BJ (cell line): ENCODE data around the gene USP37. TPM values are rescaled to one million over a fixed set of nuclear protein-coding genes. Genes with fewer than 3 reads are reported as not detected.

Experiments
- CTCF ChIA-PET: fragments of 350-600 bp; formaldehyde crosslinking; extraction: SDS; loops from one replicate; lab custom pipeline; 2021; ENCODE audit warnings: antibody characterized with exemption, inconsistent platforms; lab: Yijun Ruan, JAX
- POLR2A ChIA-PET: fragments of 300-600 bp; sonication (Branson Sonifier 250); formaldehyde crosslinking; extraction: SDS; loops from one replicate; lab custom pipeline; 2021; ENCODE audit warnings: antibody characterized with exemption; lab: Charles Lee
- DNase-seq: peaks from one replicate; pipeline ENCODE4 v3.0.0-alpha.2; 2011; ENCODE audit warnings: low read depth
- H3K27me3 ChIP-seq: 2 replicates; pipeline ENCODE4 v1.6.0; 2011; ENCODE audit warnings: low read length; ENCODE audit not compliant: control insufficient read depth, insufficient read depth
- H3K36me3 ChIP-seq: 2 replicates; pipeline ENCODE4 v1.5.1; 2011; ENCODE audit warnings: low read length; ENCODE audit not compliant: control insufficient read depth, insufficient read depth
- H3K4me3 ChIP-seq: 2 replicates; pipeline ENCODE4 v1.5.1; 2011; ENCODE audit warnings: low read depth, mild to moderate bottlenecking, control low read depth, low read length
- CTCF ChIP-seq: IDR thresholded peaks from 2 replicates; pipeline ENCODE4 v1.5.1; 2011; ENCODE audit warnings: low read depth, mild to moderate bottlenecking, control low read depth, inconsistent platforms, low read length, moderate library complexity; ENCODE audit not compliant: insufficient read depth
- polyA plus RNA-seq: library from polyadenylated mRNA; depleted of rRNA; stranded (reverse); fragments of >200 nt; gene quantifications from 2 replicates; pipeline ENCODE4 v1.2.3, GENCODE V29; 2011

Gene USP37
- polyA plus RNA-seq, 1 experiment, result 1.9 TPM

GRCh38 chr2:218428846-218429558, 139.1 kb downstream of the USP37 start:
- no peaks in the 10 kb centered on the region for H3K36me3 ChIP-seq
- CTCF ChIA-PET, result no interaction called here
- DNase-seq, result no peak
- TF ChIP-seq CTCF, result no peak
- no peak overlapping the region for H3K4me3 ChIP-seq
- POLR2A ChIA-PET, result no interaction called here
- peaks cover 5% of the 10 kb centered on the region for H3K27me3 ChIP-seq

- DNase-seq, result no peak
- no peak for TF ChIP-seq CTCF
- POLR2A ChIA-PET, result no interaction called here
- CTCF ChIA-PET, result no interaction called here
- peaks cover 6% of the 10 kb centered on the region for H3K27me3 ChIP-seq
- H3K36me3 ChIP-seq, result no peaks in the 10 kb centered on the region
- no peak overlapping the region for H3K4me3 ChIP-seq
These were observed 140.4 kb downstream of the USP37 start for GRCh38 chr2:218427741-218428140.

- Histone ChIP-seq H3K27me3 (peaks cover 3% of the 10 kb centered on the region; the same call in 1 of the 2 replicates), H3K36me3 (no peaks in the 10 kb centered on the region), H3K4me3 (no peak overlapping the region)
- DNase-seq, result no peak
- no peak for TF ChIP-seq CTCF
- POLR2A ChIA-PET, result no interaction called here
- CTCF ChIA-PET, result no interaction called here
These were observed 142.6 kb downstream of the USP37 start for GRCh38 chr2:218425531-218425930.

- TF ChIP-seq CTCF, result no peak
- peaks cover 3% of the 10 kb centered on the region for H3K27me3 ChIP-seq
- no peaks in the 10 kb centered on the region for H3K36me3 ChIP-seq
- CTCF ChIA-PET, result interaction anchor here (1.3 to 2.9 kb wide), 3 partner anchors 9 to 22 kb away, joined by 3 to 6 read pairs (median 4); no protein-coding TSS in a partner anchor
- no peak overlapping the region for H3K4me3 ChIP-seq
- DNase-seq, result no peak
- POLR2A ChIA-PET, result no interaction called here
These were observed 144.6 kb downstream of the USP37 start for GRCh38 chr2:218423584-218423983.

- no peak for DNase-seq
- CTCF ChIA-PET, result interaction anchor here (0.6 to 2.9 kb wide), 4 partner anchors 10 to 86 kb away, joined by 3 to 6 read pairs (median 4); no protein-coding TSS in a partner anchor
- peaks cover 8% of the 10 kb centered on the region for H3K27me3 ChIP-seq
- TF ChIP-seq CTCF, result no peak
- no peaks in the 10 kb centered on the region for H3K36me3 ChIP-seq
- POLR2A ChIA-PET, result no interaction called here
- H3K4me3 ChIP-seq, result no peak overlapping the region
These were observed 145.6 kb downstream of the USP37 start for GRCh38 chr2:218422403-218423086.
